ENCODE data around the gene PWWP3B. TPM values are rescaled to one million over a fixed set of nuclear protein-coding genes. Genes with fewer than 3 reads are reported as not detected.

PWWP3B gene
- total and polyA plus RNA-seq, 10 of the 15 experiments (the other 5 are each of a cell fraction or from before 2014, with no cell fraction given) = 0.03 TPM; not detected in 9

Other genes with a start within 250 kb of the PWWP3B start
- not detected in 2 replicates for gene SERPINA7, start 129.6 kb upstream of the PWWP3B start, total RNA-seq (2014; rRNA removed)
- gene SERPINA7, start 129.6 kb upstream of the PWWP3B start, total RNA-seq (2014; rRNA removed; fragmentation: Illumina TruSeq; extraction: Trizol) = not detected in 2 replicates
- gene SERPINA7, start 129.6 kb upstream of the PWWP3B start, total RNA-seq (2021) = not detected in 2 replicates
- not detected in 2 replicates for gene SERPINA7, start 129.6 kb upstream of the PWWP3B start, polyA plus RNA-seq (2011; rRNA removed)
- not detected in 2 replicates for gene SERPINA7, start 129.6 kb upstream of the PWWP3B start, polyA plus RNA-seq (2014; fragmentation: Illumina TruSeq; extraction: Trizol)
- not detected for gene SERPINA7, start 129.6 kb upstream of the PWWP3B start, polyA plus RNA-seq (2014; fragmentation: Nextera tagmentation; extraction: Ambion mirVana)
- not detected in 2 replicates for gene SERPINA7, start 129.6 kb upstream of the PWWP3B start, polyA plus RNA-seq (2014; rRNA removed)
- not detected for gene SERPINA7, start 129.6 kb upstream of the PWWP3B start, polyA plus RNA-seq (2016; fragmentation: Nextera tagmentation; extraction: Ambion mirVana)